ENCODE results near the gene C3AR1.

DNA sequence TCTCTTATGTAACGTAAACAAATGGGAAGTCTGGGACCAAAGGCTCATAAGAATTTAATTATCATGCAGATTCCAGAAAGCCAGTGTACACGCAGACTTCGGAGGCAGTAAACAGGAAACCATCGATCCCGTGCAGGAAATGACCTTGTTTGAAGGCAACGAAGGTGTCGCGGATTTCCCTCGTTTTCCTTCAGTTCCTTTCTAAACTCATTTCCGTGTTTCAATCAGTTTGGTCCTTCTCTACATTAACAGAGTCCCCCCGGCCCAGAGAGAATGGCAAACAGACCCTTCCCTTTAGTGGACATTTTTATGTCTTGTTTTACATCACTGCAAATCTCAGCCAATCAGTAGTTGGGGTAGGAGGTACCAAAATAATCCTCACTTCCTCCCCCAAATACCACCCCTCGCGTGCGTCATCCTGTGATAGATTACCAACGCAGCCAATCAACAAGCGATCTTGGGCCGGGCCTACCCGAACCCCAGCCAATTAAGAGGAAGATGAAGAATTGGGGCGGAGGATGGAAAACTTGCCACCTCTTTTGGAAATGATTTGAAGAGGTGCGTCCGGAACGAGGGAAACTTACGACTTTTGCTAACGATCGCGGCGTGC lies 39.8 kb downstream of the C3AR1 start:
- TF ChIP-seq, protein P1, sequence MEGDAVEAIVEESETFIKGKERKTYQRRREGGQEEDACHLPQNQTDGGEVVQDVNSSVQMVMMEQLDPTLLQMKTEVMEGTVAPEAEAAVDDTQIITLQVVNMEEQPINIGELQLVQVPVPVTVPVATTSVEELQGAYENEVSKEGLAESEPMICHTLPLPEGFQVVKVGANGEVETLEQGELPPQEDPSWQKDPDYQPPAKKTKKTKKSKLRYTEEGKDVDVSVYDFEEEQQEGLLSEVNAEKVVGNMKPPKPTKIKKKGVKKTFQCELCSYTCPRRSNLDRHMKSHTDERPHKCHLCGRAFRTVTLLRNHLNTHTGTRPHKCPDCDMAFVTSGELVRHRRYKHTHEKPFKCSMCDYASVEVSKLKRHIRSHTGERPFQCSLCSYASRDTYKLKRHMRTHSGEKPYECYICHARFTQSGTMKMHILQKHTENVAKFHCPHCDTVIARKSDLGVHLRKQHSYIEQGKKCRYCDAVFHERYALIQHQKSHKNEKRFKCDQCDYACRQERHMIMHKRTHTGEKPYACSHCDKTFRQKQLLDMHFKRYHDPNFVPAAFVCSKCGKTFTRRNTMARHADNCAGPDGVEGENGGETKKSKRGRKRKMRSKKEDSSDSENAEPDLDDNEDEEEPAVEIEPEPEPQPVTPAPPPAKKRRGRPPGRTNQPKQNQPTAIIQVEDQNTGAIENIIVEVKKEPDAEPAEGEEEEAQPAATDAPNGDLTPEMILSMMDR (IDR thresholded peaks at IDR 0.05; ENCODE audit: poor library complexity) = no peak
- TF ChIP-seq EZH2phosphoT487 (IDR thresholded peaks at IDR 0.05; ENCODE audit: low read depth, severe bottlenecking, unreplicated experiment) (no peak), EZH2 (IDR thresholded peaks at IDR 0.05; ENCODE audit: borderline replicate concordance) (no peak)
